NOMO-1 (cell line): ENCODE data around the gene PPP1R9B.

Source experiments
- DNase-seq, 2 experiments: peaks; one replicate each; lab custom pipeline; 2025; ENCODE audit not compliant: unreplicated experiment in 2 of 2; lab: John Stamatoyannopoulos, UW

The PPP1R9B gene

DNA sequence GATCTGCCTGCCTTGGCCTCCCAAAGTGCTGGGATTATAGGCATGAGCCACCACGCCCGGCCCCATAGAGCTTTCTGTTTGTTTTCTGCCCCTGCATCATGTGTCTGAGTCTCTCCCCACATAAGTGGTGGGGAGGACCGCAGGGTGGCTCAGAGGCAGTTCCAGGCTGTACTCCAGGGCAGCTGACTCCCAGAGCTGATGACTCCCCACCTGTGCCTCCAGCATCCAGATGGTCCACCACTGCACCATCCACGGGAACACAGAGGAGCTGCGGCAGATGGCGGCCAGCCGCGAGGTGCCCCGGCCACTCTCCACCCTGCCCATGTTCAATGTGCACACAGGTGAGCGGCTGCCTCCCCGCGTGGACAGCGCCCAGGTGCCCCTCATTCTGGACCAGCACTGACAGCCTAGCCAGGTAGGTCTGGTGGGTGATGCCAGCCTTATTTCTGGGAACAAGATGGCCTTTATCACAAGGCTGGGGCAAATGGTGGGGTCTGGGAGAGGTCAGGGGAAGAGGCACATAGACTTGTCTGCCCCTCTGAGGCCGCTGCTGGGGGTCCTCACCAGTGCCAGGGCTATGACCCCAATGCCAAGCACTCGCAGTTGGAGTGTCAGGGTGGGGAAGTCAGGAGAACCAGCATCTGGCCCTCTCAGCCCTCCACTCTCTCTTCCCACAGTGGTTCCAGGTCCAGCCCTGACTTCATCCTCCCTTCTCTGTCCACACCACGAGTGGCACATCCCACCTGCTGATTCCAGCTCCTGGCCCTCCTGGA lies 24.7 kb upstream of the PPP1R9B start:
- no peak for DNase-seq

DNA sequence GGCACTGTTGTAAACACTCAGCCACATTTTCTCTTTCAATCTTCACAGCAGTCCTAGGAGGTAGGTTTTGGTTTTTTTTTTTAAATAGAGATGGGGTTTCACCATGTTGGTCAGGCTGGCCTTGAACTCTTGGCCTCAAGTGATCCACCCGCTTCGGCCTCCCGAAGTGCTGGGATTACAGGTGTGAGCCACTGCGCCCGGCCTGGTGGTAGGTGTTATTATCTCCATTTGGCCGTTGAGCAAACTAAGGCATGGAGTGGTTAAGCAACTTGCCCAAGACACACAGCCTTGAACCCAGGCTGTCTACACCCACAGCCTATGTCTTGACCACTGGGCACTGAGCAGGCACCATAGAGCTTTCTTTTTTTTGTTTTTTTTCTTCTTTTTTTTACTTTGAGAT lies 24.0 kb upstream of the PPP1R9B start:
- DNase-seq, result no peak

DNA sequence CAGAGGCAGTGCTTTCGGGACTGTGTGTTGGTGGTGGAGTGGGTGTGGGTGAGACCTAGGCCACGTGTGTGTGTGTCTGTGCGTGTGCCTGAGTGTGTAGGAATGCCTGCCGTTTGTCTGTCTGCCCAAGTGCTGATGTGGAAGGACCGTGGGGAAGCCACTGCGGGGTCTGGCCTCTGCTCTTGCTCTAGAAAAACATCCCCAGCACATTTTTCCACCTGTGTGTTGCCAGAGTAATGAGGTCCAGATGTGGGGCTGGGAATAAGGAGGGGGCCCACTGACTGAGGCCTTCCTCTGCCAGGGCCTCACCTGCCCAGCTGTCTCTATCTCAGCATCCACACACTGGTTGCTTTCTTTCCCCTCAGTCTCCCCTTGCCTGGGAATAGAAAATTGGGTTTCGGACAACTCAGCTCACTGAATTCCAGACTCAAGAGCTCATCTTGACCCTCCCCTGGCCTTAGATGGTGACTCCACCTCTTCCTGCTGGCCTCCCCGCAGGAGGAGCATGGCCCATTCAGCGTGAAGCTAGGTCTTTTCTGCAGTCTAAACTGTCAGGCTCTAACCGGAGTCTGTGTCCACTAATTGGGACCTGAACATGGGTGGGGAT lies 23.0 kb upstream of the PPP1R9B start:
- DNase-seq, result no peak

DNA sequence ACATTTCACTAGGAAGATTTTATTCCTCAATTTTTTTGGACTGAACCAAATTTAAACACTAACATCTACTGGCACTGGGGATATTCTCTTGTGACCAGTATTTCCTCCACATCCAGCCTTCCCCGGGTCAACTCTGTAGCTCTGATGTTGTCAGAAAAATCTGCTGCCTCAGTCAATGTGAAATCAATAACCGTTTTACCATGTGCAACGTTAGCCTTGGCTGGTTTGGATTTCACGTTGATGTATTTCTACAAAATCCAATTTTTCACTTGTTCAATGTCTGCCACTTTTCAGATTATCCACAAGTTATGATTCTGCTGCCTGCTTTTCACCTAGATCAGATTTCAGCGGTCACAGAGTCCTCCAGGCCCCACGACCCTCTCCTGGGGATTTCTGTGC lies 22.5 kb upstream of the PPP1R9B start:
- DNase-seq, result no peak

DNA sequence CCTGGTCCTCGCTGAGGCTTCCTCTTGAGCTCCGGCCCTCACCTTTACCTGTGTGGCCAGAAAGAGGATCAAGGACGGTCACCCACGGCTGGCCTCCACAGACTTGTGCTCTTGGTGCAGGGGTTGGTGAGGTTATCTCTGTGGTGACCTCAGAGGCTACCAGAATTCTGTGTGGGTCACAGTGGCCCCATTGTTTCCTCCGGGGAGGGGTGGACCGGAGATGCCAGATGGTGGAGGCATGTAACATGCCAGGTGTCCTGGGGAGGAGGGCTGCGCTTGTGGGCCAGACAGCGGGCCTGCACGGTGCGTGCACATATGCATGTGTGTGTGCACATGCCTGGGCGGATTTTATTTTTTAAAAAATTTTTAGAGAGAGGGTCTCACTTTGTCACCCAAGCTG lies 21.7 kb upstream of the PPP1R9B start:
- no peak for DNase-seq

DNA sequence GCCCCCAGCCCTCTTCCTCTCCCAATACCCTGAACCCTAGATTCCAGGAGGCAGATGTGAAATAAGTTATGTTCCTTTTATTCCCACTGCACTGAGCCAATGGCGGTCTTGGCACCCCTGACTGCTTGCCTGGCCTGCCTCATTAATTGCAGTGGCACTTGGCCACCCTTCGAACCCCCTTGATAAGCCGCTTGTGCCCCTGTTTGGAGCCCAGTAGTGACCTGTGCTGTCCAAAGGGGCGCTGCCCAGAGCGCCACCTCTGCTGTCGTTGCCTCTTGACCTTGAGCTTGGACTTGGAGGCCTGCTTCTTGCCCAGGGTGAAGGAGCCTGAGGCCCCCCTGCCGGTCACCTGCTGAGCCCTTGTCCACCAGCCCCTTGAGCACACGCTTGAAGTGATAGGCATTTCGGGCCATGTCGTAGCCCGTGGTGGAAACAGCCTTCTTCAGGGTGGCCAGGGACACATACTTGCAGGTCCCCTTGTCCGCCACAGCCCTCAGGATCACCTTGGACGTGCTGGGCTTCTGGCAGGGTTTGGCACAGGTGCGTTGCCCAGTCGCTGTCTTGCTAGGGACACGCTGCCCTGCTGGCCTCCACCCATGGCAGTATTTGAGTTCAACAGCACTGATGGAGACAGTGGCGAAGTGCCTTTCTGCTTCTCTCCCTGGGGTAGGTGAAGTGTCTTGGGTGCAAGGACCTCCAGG lies 21.0 kb upstream of the PPP1R9B start:
- DNase-seq, result no peak

DNA sequence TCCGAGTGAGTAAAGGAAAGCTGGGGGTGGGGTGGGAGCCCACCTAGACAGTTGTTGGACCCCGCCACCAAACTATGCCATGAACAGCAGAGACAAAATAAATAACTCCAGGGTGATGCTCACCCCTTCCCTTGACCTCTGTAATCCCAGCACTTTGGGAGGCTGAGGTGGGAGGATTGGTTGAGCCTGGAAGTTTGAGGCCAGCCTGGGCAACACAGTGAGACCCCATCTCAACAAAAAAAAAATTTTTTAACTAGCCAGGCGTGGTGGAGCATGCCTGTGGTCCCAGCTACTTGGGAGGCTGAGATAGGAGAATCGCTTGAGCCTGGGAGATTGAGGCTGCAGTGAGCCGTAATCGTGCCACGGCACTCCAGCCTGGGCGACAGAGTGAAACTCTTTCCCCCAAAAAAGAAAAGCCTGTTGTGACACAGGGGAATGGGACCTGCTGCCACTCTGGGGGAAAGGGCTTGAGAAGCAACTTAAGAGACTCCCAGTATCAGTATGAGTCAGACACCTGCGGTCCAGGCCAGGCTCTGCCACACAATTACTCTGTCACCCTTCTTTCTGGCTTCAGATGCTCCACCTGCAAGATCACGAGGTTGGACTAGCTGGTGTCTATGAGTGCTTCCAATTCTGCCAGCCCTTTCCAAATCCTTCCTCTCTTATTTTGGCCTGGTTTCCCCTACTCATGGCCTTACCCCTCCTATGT lies 20.3 kb upstream of the PPP1R9B start:
- no peak for DNase-seq

DNA sequence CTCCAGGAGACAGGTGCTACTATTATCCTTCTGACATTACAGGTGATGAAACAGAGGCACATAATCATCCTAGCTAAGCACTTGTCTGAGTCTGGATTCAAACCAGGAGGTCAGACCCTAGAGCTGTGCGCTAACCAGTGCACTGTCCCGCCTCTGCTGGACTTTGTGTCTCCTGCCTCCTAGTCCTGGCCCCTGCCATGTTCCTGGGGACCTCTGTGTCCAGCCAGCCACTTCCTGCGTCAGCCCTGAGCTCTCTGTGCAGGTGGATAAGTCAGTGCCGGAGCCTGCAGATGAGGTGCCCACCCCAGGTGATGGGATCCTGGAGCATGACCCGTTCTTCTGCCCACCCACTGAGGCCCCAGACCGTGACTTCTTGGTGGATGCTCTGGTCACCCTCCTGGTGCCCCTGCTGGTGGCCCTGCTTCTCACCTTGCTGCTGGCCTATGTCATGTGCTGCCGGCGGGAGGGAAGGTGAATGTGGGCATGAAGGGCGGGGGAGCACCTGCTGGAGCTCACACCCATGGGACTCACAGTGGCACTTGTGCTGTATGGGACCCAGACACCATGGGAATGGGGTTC lies 19.5 kb upstream of the PPP1R9B start:
- no peak for DNase-seq

DNA sequence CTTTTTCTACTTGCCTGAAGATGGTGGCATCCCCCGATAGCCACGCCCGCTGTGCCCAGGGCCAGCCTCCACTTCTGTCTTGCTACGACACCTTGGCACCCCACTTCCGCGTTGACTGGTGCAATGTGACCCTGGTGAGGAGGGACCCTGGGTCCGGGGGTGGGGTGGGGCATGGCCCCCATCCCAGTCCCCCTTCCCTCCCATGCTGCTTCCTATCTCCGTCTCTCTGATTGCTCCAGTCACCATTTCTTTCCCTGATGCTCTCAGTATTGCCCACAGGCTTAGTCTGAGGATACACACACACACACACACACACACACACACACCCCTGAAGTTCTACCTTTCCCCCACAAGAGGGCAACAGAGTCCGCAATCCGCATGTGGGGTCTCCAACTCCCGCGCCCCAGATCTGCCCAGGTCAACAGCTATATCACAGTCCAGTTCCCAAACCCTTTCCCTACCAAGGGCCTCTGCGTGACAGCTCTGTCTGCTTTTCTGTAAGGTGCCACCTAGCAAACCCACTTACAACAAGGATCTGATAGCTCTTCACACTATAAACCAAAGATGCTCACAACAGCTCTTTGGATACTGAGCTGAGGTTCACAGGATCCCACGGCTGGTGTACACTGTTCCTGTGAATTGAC lies 18.8 kb upstream of the PPP1R9B start:
- DNase-seq, result peak; percentile 60 to 72

DNA sequence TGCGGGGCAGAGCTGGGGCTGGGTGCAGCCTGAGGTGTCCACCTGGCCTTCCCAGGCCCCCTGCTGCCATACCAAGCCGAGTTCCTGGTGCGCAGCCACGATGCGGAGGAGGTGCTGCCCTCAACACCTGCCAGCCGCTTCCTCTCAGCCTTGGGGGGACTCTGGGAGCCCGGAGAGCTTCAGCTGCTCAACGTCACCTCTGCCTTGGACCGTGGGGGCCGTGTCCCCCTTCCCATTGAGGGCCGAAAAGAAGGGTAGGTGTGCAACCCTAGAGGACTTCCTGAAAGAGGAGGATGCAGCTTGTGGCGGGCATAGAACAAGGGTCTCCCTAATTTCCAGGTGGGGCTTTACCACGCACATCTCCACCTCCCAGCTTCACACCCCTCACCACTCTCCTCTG lies 17.8 kb upstream of the PPP1R9B start:
- no peak for DNase-seq

DNA sequence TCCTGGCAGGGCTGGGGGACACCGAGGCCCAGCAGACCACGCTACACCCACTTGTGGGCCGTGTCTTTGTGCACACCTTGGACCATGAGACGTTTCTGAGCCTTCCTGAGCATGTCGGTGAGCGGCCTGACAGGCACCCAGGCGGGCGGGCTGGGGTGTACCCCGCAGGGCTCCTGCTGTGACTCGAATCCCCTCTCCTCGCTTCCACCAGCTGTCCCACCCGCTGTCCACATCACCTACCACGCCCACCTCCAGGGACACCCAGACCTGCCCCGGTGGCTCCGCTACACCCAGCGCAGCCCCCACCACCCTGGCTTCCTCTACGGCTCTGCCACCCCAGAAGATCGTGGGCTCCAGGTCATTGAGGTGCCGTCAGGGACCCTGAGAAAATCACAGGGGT lies 16.9 kb upstream of the PPP1R9B start:
- no peak for DNase-seq

DNA sequence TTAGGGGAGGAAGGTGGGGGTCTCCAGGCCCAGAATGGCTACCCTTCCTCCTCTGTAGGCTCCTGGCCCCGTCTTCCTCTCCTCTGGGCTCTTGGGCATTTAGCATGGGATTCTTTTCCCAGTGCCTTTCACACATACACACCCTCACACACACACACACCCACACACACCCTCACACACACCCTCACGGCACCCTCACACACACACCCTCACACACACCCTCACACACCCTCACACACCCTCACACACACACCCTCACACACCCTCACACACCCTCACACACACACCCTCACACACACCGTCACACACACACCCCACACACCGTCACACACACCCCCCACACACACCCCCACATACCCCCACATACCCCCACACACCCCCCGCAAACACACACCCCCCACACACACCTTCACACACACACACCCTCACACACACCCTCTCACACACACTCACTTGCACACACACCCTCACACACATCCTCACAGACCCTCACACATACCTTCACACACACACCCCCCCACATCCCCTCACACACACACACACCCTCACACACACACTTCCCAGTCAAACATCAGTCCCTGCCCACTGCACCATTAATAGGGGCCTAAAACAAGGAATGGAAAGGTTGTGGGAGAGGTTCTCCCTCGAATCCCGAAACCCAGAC lies 16.2 kb upstream of the PPP1R9B start:
- no peak for DNase-seq

DNA sequence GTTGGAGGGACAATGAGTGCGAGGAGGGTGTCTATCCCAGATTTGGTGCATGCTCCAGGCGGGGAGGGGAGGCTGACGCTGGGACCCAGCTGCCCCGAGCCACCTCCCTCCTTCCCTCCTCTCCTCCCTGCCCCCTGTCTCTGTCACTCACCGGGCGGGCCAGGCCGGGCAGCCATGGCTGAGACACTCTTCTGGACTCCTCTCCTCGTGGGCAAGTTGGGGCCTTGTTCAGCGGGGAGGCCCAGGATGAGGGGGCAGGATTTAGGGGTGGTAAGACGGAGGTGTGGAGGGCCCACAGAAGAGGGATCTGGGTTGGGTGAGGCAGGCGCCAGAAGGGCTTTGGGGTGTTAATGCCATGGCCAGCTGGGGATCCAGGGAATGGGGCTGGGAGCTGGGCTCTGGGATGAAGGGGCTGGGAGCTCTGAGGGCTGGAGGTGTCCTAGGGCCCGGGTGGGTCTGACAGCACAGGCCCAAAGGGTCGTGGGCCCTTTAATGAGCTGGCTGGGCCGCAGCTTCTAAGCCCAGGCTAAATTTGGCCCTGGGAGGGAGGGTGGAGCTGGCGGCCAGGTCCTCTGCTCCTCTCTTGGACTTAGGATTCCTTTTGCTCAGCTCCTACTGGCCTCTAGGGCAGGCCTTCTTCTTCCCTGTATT lies 15.5 kb upstream of the PPP1R9B start, which contains the start of gene SGCA:
Gene SGCA (plus strand): TSS at position 139 of the 651 bp plus-strand sequence. CDS start 36 bp downstream, at position 175.
- DNase-seq, result no peak

DNA sequence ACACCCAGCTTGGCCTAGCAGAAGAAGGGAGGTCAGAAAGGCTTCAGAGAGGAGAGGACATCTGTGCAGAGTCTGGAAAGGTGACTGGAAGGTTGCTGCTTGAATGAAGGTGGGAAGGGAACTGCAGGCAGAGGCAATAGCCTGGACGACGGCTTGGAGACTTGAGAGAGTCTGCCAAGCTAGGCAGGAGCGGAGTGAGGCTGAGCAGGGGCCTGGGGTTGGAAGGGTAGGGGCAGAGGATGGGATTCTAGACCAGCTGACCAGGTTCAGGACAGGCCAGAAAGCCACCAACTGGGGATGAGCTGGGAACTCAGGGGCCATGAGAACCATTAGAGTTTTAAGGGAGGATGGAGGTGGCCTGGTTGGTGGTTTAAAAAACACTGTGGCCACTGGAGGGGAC lies 15.0 kb upstream of the PPP1R9B start:
- DNase-seq, result no peak

DNA sequence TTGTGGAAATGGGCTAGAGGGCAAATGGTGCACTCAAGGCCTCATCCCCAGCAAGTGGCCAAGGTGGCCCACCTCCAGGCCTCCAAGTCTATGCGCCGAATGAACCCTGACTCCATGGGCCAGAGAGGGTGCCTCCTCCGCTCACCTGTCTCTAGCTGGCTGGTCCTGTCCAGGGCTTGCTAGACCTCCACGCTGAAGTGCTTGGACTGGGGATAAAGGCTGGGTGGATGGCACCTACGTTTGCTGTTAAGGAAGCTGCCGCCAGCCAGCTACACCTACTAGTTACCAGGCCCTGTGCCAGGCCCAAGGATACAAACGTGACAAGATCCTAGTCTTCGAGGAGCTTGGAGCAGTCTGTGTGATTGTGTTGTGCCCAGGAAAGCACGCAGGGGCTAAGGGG lies 14.6 kb upstream of the PPP1R9B start:
- no peak for DNase-seq

DNA sequence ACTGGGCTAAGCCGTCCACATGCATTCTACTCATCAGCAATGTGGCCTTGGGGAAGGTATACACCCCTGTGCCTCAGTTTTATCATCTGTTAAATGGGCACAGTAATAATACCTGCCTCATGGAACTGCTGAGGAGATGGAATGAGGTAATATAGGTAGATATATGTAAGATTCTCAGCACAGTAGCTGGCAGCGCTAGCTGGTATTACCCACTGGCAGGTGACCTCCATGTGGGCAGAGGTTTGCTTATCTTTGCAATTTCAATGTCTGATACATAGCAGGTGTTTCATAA lies 14.2 kb upstream of the PPP1R9B start:
- no peak for DNase-seq

DNA sequence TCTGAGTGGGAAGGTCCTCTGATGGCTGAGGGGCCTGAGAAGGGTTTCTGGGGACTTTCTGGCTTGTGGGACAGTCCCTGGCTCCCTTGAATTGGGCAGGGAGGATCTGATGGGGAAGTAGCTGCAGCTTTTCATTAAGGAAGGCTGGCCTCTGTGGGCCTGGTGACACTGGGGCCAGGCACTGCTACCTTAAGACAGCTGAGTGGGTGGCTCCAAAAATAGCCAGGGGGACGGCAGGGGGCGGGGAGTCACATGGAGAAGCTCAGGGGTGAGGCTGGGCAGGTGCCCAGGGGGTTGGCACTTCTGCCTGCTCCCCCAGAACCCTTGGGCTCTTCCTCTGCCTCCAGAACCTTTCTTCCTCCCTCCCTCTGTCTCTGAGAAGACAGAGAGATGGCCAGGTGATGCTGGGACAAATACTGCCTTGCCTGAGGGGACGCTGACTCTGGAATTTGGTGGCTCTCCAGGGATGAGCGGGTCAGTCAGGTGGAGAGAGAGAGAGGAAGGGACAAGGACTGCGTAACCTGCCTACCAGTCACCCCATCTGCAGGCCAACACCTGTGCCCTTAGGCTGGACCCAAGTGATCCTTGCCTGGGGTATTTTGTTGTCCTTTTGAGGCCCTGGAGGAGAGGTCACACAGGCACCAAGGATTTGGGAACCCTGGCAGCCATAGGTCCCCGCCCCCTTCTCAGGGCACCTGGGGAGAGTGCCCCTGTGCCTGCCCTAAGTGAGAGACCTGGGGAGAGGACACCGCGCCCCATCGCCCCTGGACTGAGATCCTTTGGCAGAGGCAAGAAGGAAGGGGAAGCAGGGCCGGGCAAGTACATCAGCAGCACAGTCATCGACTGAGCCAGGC lies 13.6 kb upstream of the PPP1R9B start:
- peak; percentile 17 to 24 for DNase-seq

DNA sequence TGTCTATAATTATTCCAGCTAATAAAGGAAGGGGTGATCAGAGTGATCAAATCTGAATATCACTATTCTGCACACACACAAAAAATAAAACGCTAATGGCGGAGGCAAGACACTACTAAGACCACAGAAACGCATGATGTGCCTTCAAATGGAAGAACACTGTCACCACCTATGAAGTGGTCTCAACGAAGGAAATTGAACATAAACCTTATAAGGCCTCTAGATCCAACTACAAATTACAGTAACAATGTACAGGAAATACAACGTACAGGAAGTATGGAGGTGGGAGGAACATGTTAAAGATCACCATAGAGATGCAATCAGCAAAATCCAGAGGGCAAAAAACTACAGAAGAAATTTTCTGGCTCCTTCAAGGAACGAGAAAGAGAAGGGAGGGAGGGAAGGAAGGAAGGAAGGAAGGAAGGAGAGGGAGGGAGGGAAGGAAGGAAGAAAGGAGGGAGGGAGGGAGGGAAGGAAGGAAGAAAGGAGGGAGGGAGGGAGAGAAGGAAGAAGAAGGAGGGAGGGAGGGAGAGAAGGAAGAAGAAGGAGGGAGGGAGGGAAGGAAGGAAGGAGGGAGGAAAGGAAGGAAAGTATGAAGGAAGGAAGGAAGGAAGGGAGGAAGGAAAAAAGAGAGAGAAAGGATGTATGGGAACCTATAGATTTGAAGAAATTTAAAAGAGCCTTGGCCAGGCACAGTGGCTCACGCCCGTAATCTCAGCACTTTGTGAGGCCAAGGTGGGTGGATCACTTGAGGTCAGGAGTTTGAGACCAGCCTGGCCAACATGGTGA lies 12.2 kb upstream of the PPP1R9B start:
- no peak for DNase-seq
